GM10248 (cell line): ENCODE results near the gene ST6GALNAC3.
"Not testable (repeated sequence)": the region's sequence is repeated elsewhere in the genome, so short reads cannot be mapped to it uniquely, and the experiment has no call there.

ENCODE experiments used
- CTCF ChIA-PET: fragments of 300-600 bp; sonication (Branson Sonifier 250); formaldehyde crosslinking; extraction: SDS; loops from one replicate; lab custom pipeline; 2021; ENCODE audit warnings: antibody characterized with exemption; lab: Yijun Ruan, JAX
- POLR2A ChIA-PET: fragments of 350-650 bp; sonication (Branson Sonifier 250); formaldehyde crosslinking; extraction: SDS; loops from one replicate; lab custom pipeline; 2020; ENCODE audit warnings: antibody characterized with exemption; lab: Yijun Ruan, JAX
- DNase-seq: peaks from one replicate; pipeline ENCODE4 v3.0.0; 2012; ENCODE audit errors: extremely low spot score
- CTCF ChIP-seq: IDR thresholded peaks from 2 replicates; pipeline ENCODE4 v1.5.1; 2012; ENCODE audit warnings: mild to moderate bottlenecking, low read depth; ENCODE audit errors: extremely low read depth, missing control alignments, control extremely low read depth

The ST6GALNAC3 gene

GRCh38 chr1:76330991-76331603 is 256.6 kb downstream of the ST6GALNAC3 start:
- ChIA-PET CTCF (interaction anchor here (0.7 to 3.6 kb wide), 16 partner anchors 10 to 1202 kb away, joined by 3 to 17 read pairs (median 3); no protein-coding TSS in a partner anchor), POLR2A (no interaction called here)
- TF ChIP-seq CTCF = peak; percentile 86

GRCh38 chr1:76335882-76336281 is 261.3 kb downstream of the ST6GALNAC3 start:
- ChIA-PET CTCF (no interaction called here), POLR2A (no interaction called here)
- DNase-seq = no peak
- no peak for TF ChIP-seq CTCF

More at GRCh38 chr1:76330991-76331603, 256.6 kb downstream of the ST6GALNAC3 start:
- DNase-seq = peak; percentile 28

- POLR2A ChIA-PET = no interaction called here
Observed at GRCh38 chr1:76336931-76337371, 262.4 kb downstream of the ST6GALNAC3 start.

GRCh38 chr1:76337542-76338219 is 263.1 kb downstream of the ST6GALNAC3 start:
- no peak for DNase-seq
- ChIA-PET CTCF (no interaction called here), POLR2A (no interaction called here)
- TF ChIP-seq CTCF = no peak

More at GRCh38 chr1:76336931-76337371, 262.4 kb downstream of the ST6GALNAC3 start:
- TF ChIP-seq CTCF = no peak
- CTCF ChIA-PET = no interaction called here
- no peak for DNase-seq

GRCh38 chr1:76340056-76340455 is 265.5 kb downstream of the ST6GALNAC3 start:
- ChIA-PET POLR2A (no interaction called here), CTCF (interaction anchor here (1.0 kb wide), 1 partner anchor 11 kb away, joined by 3 read pairs; no protein-coding TSS in a partner anchor)
- DNase-seq = no peak
- TF ChIP-seq CTCF = no peak

- CTCF ChIA-PET, DNase-seq, POLR2A ChIA-PET: not testable (repeated sequence)
Observed at GRCh38 chr1:76341816-76342215, 267.3 kb downstream of the ST6GALNAC3 start.

- ChIA-PET POLR2A (no interaction called here), CTCF (no interaction called here)
- TF ChIP-seq CTCF = no peak
- DNase-seq = no peak
Observed at GRCh38 chr1:76343356-76343755, 268.8 kb downstream of the ST6GALNAC3 start.
